ENCODE results near the gene YTHDF2.

Gene YTHDF2

GRCh38 chr1:28781305-28781704 lies 44.6 kb downstream of the YTHDF2 start:
- Histone ChIP-seq H3K27me3 (ENCODE audit: insufficient read depth, low read depth) (no peaks in the 10 kb centered on the region), H3K9ac (no peak overlapping the region), H3K79me2 (ENCODE audit: insufficient read depth, low read depth) (no peaks in the 10 kb centered on the region), H3K36me3 (ENCODE audit: insufficient read depth) (no peaks in the 10 kb centered on the region), H3K4me2 (no peak overlapping the region), H2AFZ (ENCODE audit: low read depth) (no peak overlapping the region), H4K20me1 (ENCODE audit: insufficient read depth) (no peaks in the 10 kb centered on the region), H3K27ac (no peak overlapping the region), H3K4me3 (IDR thresholded peaks at IDR 0.05; ENCODE audit: insufficient read depth, low read depth, low read length) (no peak overlapping the region), H3K4me1 (ENCODE audit: low read depth, poor library complexity, severe bottlenecking) (no peaks in the 10 kb centered on the region)
- no peak for TF ChIP-seq CTCF (conservative IDR thresholded peaks at IDR 0.05; ENCODE audit: low read depth, low read length)

GRCh38 chr1:28782011-28782410 lies 45.3 kb downstream of the YTHDF2 start:
- Histone ChIP-seq H3K36me3 (ENCODE audit: insufficient read depth) (no peaks in the 10 kb centered on the region), H2AFZ (ENCODE audit: low read depth) (no peak overlapping the region), H3K4me1 (ENCODE audit: low read depth, poor library complexity, severe bottlenecking) (no peaks in the 10 kb centered on the region), H3K79me2 (ENCODE audit: insufficient read depth, low read depth) (no peaks in the 10 kb centered on the region), H4K20me1 (ENCODE audit: insufficient read depth) (no peaks in the 10 kb centered on the region), H3K4me3 (IDR thresholded peaks at IDR 0.05; ENCODE audit: insufficient read depth, low read depth, low read length) (no peak overlapping the region), H3K27ac (no peak overlapping the region), H3K4me2 (no peak overlapping the region), H3K9ac (no peak overlapping the region), H3K27me3 (ENCODE audit: insufficient read depth, low read depth) (no peaks in the 10 kb centered on the region)
- TF ChIP-seq CTCF (conservative IDR thresholded peaks at IDR 0.05; ENCODE audit: low read depth, low read length), result no peak

- Histone ChIP-seq H3K9ac (no peak overlapping the region), H3K4me2 (no peak overlapping the region), H3K4me3 (IDR thresholded peaks at IDR 0.05; ENCODE audit: insufficient read depth, low read depth, low read length) (no peak overlapping the region), H3K36me3 (ENCODE audit: insufficient read depth) (no peaks in the 10 kb centered on the region), H3K27me3 (ENCODE audit: insufficient read depth, low read depth) (no peaks in the 10 kb centered on the region), H3K4me1 (ENCODE audit: low read depth, poor library complexity, severe bottlenecking) (no peaks in the 10 kb centered on the region), H3K27ac (no peak overlapping the region), H4K20me1 (ENCODE audit: insufficient read depth) (no peaks in the 10 kb centered on the region), H2AFZ (ENCODE audit: low read depth) (no peak overlapping the region), H3K79me2 (ENCODE audit: insufficient read depth, low read depth) (no peaks in the 10 kb centered on the region)
- no peak for TF ChIP-seq CTCF (conservative IDR thresholded peaks at IDR 0.05; ENCODE audit: low read depth, low read length)
These were observed 46.6 kb downstream of the YTHDF2 start for GRCh38 chr1:28783363-28783762.

- H3K27me3 ChIP-seq (ENCODE audit: insufficient read depth, low read depth), result no peaks in the 10 kb centered on the region
- no peak overlapping the region for H3K27ac ChIP-seq
- H3K9ac ChIP-seq, result no peak overlapping the region
- no peaks in the 10 kb centered on the region for H3K36me3 ChIP-seq (ENCODE audit: insufficient read depth)
- no peak for TF ChIP-seq CTCF (conservative IDR thresholded peaks at IDR 0.05; ENCODE audit: low read depth, low read length)
- H3K4me1 ChIP-seq (ENCODE audit: low read depth, poor library complexity, severe bottlenecking), result no peaks in the 10 kb centered on the region
- H2AFZ ChIP-seq (ENCODE audit: low read depth), result no peak overlapping the region
- no peak overlapping the region for H3K4me2 ChIP-seq
- H3K79me2 ChIP-seq (ENCODE audit: insufficient read depth, low read depth), result no peaks in the 10 kb centered on the region
- no peaks in the 10 kb centered on the region for H4K20me1 ChIP-seq (ENCODE audit: insufficient read depth)
- no peak overlapping the region for H3K4me3 ChIP-seq (IDR thresholded peaks at IDR 0.05; ENCODE audit: insufficient read depth, low read depth, low read length)
These were observed 52.7 kb downstream of the YTHDF2 start for GRCh38 chr1:28789412-28789811.

GRCh38 chr1:28789816-28790215 lies 53.1 kb downstream of the YTHDF2 start:
- H3K4me3 ChIP-seq (IDR thresholded peaks at IDR 0.05; ENCODE audit: insufficient read depth, low read depth, low read length), result no peak overlapping the region
- H2AFZ ChIP-seq (ENCODE audit: low read depth), result no peak overlapping the region
- H3K36me3 ChIP-seq (ENCODE audit: insufficient read depth), result no peaks in the 10 kb centered on the region
- H3K9ac ChIP-seq, result no peak overlapping the region
- no peak for TF ChIP-seq CTCF (conservative IDR thresholded peaks at IDR 0.05; ENCODE audit: low read depth, low read length)
- no peaks in the 10 kb centered on the region for H3K79me2 ChIP-seq (ENCODE audit: insufficient read depth, low read depth)
- no peak overlapping the region for H3K27ac ChIP-seq
- H3K27me3 ChIP-seq (ENCODE audit: insufficient read depth, low read depth), result no peaks in the 10 kb centered on the region
- H4K20me1 ChIP-seq (ENCODE audit: insufficient read depth), result no peaks in the 10 kb centered on the region
- no peaks in the 10 kb centered on the region for H3K4me1 ChIP-seq (ENCODE audit: low read depth, poor library complexity, severe bottlenecking)
- H3K4me2 ChIP-seq, result no peak overlapping the region
